HG03039 (cell line): ENCODE data around the gene COL8A2.

Experiments
- ATAC-seq: cut with Tn5 transposase; IDR thresholded peaks from one replicate; pipeline ENCODE4 v1.9.1; 2021; ENCODE audit warnings: mild to moderate bottlenecking, moderate library complexity; ENCODE audit not compliant: unreplicated experiment

COL8A2 gene

GRCh38 chr1:36157973-36158826 lies 33.2 kb upstream of the COL8A2 start:
- no peak for ATAC-seq

GRCh38 chr1:36157115-36157903 lies 32.3 kb upstream of the COL8A2 start:
- no peak for ATAC-seq

GRCh38 chr1:36156329-36157114 lies 31.5 kb upstream of the COL8A2 start:
- no peak for ATAC-seq

- peak; percentile 48 for ATAC-seq
Observed at GRCh38 chr1:36155408-36156328, 30.6 kb upstream of the COL8A2 start, which contains the start of gene MAP7D1. MAP7D1 (plus strand) TSS chr1:36156160; CDS start chr1:36156418, 258 bp downstream.

GRCh38 chr1:36154765-36155407 lies 29.9 kb upstream of the COL8A2 start:
- no peak for ATAC-seq

- ATAC-seq = no peak
Observed at GRCh38 chr1:36154335-36154734, 29.3 kb upstream of the COL8A2 start.

GRCh38 chr1:36153476-36153875 lies 28.5 kb upstream of the COL8A2 start:
- no peak for ATAC-seq

- ATAC-seq = no peak
Observed at GRCh38 chr1:36151845-36152203, 26.8 kb upstream of the COL8A2 start.

- ATAC-seq = no peak
Observed at GRCh38 chr1:36151134-36151844, 26.3 kb upstream of the COL8A2 start.

GRCh38 chr1:36150296-36151133 lies 25.5 kb upstream of the COL8A2 start:
- ATAC-seq = peak; percentile 36

GRCh38 chr1:36149973-36150295 lies 24.9 kb upstream of the COL8A2 start:
- no peak for ATAC-seq

GRCh38 chr1:36149237-36149972 lies 24.4 kb upstream of the COL8A2 start, which contains the start of gene TRAPPC3:
TRAPPC3 (minus strand) TSS chr1:36149486; CDS start chr1:36149378, 108 bp downstream.
- ATAC-seq = peak; percentile 85

GRCh38 chr1:36148821-36149236 lies 23.8 kb upstream of the COL8A2 start:
- ATAC-seq = no peak

- ATAC-seq = no peak
Observed at GRCh38 chr1:36144413-36144812, 19.4 kb upstream of the COL8A2 start.

- ATAC-seq = no peak
Observed at GRCh38 chr1:36143424-36143823, 18.4 kb upstream of the COL8A2 start.

GRCh38 chr1:36142121-36142520 lies 17.1 kb upstream of the COL8A2 start:
- no peak for ATAC-seq

- no peak for ATAC-seq
Observed at GRCh38 chr1:36139521-36139920, 14.5 kb upstream of the COL8A2 start.
